SU-DHL-6 (cell line): ENCODE data around the gene HMGB2.

ENCODE experiments used
- EZH2phosphoT487 ChIP-seq: fragments of 200-600 bp; sonication (generic), shearing (Covaris generic); conservative IDR thresholded peaks from 2 replicates; pipeline ENCODE4 v1.6.1; 2018; ENCODE audit warnings: mild to moderate bottlenecking, antibody characterized with exemption, low read length, moderate library complexity, mixed read lengths
- TF ChIP-seq, protein P1 (sequence below): fragments of 200-600 bp; sonication (generic); IDR thresholded peaks from one replicate; pipeline ENCODE4 v1.5.1; 2017; ENCODE audit warnings: antibody characterized with exemption, mild to moderate bottlenecking, low read length, moderate library complexity; ENCODE audit not compliant: insufficient read depth, poor library complexity, severe bottlenecking

DNA sequence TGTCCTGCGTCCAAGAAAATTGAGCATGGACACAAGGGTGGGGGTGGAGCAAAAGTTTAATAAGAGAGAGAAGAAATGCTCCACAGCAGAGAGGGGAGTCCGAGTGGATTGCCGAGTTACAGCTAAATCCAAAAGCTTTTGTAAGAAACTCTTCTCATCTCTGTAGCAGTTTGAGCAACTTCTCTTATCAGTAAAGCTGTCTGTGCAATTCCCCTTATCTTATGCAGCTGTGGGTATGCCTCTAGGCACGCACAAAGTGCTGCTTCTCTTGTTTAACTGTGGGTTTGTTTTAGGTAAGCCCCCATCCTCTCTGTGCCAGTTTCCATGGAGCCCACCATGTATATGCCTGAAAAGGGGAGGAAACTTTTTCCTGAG lies 44.8 kb downstream of the HMGB2 start:
- TF ChIP-seq, protein P1, sequence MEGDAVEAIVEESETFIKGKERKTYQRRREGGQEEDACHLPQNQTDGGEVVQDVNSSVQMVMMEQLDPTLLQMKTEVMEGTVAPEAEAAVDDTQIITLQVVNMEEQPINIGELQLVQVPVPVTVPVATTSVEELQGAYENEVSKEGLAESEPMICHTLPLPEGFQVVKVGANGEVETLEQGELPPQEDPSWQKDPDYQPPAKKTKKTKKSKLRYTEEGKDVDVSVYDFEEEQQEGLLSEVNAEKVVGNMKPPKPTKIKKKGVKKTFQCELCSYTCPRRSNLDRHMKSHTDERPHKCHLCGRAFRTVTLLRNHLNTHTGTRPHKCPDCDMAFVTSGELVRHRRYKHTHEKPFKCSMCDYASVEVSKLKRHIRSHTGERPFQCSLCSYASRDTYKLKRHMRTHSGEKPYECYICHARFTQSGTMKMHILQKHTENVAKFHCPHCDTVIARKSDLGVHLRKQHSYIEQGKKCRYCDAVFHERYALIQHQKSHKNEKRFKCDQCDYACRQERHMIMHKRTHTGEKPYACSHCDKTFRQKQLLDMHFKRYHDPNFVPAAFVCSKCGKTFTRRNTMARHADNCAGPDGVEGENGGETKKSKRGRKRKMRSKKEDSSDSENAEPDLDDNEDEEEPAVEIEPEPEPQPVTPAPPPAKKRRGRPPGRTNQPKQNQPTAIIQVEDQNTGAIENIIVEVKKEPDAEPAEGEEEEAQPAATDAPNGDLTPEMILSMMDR = no peak
- TF ChIP-seq EZH2phosphoT487 = no peak
